Measurements from ENCODE around the gene AP1S3.

GRCh38 chr2:223820549-223820948, 16.8 kb downstream of the AP1S3 start:
- TF ChIP-seq POLR2AphosphoS5 (IDR thresholded peaks at IDR 0.05; ENCODE audit: low read depth, low read length) (no peak), REST (IDR thresholded peaks at IDR 0.05; ENCODE audit: insufficient read depth in 1 of 2, low read depth in 2 of 2, low read length in 2 of 2) (no peak)

Data from PFSK-1 (cell line).